ENCODE results near the gene RGP1.

DNA sequence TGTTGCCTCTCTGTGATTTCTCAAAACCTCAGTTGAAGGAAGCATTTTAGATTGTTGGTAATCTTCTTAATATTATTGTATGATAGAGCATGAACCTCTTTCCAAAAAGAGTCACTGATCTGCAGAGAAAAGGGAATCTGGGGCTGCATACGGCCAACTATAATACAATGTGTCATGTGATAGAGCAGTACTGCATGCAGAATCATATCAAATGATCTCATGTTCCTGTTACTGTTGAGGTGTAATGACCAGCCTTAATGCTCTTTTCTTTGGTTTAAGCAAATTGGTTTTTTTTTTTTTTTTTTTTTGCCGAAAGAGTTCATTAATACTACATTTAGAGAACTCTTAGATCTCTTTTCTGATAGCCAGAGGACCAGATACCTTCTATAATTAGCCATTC, 17.9 kb downstream of the RGP1 start:
- TF ChIP-seq, protein P1, sequence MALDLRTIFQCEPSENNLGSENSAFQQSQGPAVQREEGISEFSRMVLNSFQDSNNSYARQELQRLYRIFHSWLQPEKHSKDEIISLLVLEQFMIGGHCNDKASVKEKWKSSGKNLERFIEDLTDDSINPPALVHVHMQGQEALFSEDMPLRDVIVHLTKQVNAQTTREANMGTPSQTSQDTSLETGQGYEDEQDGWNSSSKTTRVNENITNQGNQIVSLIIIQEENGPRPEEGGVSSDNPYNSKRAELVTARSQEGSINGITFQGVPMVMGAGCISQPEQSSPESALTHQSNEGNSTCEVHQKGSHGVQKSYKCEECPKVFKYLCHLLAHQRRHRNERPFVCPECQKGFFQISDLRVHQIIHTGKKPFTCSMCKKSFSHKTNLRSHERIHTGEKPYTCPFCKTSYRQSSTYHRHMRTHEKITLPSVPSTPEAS (tag by site-specific recombination; IDR thresholded peaks at IDR 0.05), result no peak
- TF ChIP-seq, protein P2, sequence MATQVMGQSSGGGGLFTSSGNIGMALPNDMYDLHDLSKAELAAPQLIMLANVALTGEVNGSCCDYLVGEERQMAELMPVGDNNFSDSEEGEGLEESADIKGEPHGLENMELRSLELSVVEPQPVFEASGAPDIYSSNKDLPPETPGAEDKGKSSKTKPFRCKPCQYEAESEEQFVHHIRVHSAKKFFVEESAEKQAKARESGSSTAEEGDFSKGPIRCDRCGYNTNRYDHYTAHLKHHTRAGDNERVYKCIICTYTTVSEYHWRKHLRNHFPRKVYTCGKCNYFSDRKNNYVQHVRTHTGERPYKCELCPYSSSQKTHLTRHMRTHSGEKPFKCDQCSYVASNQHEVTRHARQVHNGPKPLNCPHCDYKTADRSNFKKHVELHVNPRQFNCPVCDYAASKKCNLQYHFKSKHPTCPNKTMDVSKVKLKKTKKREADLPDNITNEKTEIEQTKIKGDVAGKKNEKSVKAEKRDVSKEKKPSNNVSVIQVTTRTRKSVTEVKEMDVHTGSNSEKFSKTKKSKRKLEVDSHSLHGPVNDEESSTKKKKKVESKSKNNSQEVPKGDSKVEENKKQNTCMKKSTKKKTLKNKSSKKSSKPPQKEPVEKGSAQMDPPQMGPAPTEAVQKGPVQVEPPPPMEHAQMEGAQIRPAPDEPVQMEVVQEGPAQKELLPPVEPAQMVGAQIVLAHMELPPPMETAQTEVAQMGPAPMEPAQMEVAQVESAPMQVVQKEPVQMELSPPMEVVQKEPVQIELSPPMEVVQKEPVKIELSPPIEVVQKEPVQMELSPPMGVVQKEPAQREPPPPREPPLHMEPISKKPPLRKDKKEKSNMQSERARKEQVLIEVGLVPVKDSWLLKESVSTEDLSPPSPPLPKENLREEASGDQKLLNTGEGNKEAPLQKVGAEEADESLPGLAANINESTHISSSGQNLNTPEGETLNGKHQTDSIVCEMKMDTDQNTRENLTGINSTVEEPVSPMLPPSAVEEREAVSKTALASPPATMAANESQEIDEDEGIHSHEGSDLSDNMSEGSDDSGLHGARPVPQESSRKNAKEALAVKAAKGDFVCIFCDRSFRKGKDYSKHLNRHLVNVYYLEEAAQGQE (tag by site-specific recombination; IDR thresholded peaks at IDR 0.05), result no peak
- TF ChIP-seq, protein P3, sequence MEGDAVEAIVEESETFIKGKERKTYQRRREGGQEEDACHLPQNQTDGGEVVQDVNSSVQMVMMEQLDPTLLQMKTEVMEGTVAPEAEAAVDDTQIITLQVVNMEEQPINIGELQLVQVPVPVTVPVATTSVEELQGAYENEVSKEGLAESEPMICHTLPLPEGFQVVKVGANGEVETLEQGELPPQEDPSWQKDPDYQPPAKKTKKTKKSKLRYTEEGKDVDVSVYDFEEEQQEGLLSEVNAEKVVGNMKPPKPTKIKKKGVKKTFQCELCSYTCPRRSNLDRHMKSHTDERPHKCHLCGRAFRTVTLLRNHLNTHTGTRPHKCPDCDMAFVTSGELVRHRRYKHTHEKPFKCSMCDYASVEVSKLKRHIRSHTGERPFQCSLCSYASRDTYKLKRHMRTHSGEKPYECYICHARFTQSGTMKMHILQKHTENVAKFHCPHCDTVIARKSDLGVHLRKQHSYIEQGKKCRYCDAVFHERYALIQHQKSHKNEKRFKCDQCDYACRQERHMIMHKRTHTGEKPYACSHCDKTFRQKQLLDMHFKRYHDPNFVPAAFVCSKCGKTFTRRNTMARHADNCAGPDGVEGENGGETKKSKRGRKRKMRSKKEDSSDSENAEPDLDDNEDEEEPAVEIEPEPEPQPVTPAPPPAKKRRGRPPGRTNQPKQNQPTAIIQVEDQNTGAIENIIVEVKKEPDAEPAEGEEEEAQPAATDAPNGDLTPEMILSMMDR (tag by site-specific recombination; IDR thresholded peaks at IDR 0.05), result no peak
- TF ChIP-seq ZBTB21 (tag by site-specific recombination; IDR thresholded peaks at IDR 0.05) (no peak), ZBTB17 (tag by site-specific recombination; IDR thresholded peaks at IDR 0.05) (0 out of 2 replicates have a peak, but pooled peaks have one; percentile 16)

Measured in HEK293 (cell line).